ENCODE measurements around the gene ASB18. TPM values are rescaled to one million over a fixed set of nuclear protein-coding genes. Genes with fewer than 3 reads are reported as not detected.

ASB18 gene
- not detected for total RNA-seq

GRCh38 chr2:236264256-236264655 is at the start of gene ASB18:
TSS of gene ASB18 (minus strand) at chr2:236264406. CDS start at chr2:236264345, 61 bp downstream.
- Mint-ChIP-seq H3K9me3 (peaks cover 6% of the 10 kb centered on the region), H3K4me1 (no peaks in the 10 kb centered on the region), H3K36me3 (no peaks in the 10 kb centered on the region), H3K4me3 (no peak within 1 kb of the TSS), H3K27me3 (no peaks in the 10 kb centered on the region), H3K27ac (no peak within 1 kb of the TSS)
- DNase-seq: no peak
- POLR2A ChIA-PET: no interaction called here
- no peak for ATAC-seq (ENCODE audit: low read depth)

GRCh38 chr2:236311286-236311685 is 47.1 kb upstream of the ASB18 start:
- POLR2A ChIA-PET: no interaction called here
- Mint-ChIP-seq H3K27ac (no peak overlapping the region), H3K27me3 (peaks cover 15% of the 10 kb centered on the region), H3K4me1 (no peaks in the 10 kb centered on the region), H3K36me3 (no peaks in the 10 kb centered on the region), H3K9me3 (no peaks in the 10 kb centered on the region), H3K4me3 (no peak overlapping the region)
- no peak for ATAC-seq (ENCODE audit: low read depth)
- no peak for DNase-seq

GRCh38 chr2:236309669-236310029 is 45.4 kb upstream of the ASB18 start:
- Mint-ChIP-seq H3K27me3 (peaks cover 13% of the 10 kb centered on the region), H3K9me3 (no peaks in the 10 kb centered on the region), H3K36me3 (no peaks in the 10 kb centered on the region), H3K27ac (no peak overlapping the region), H3K4me3 (no peak overlapping the region), H3K4me1 (no peaks in the 10 kb centered on the region)
- POLR2A ChIA-PET: no interaction called here
- ATAC-seq (ENCODE audit: low read depth) (no peak), DNase-seq (no peak)

- no peak overlapping the region for H3K27ac Mint-ChIP-seq
- H3K36me3 Mint-ChIP-seq: no peaks in the 10 kb centered on the region
- ATAC-seq (ENCODE audit: low read depth): no peak
- POLR2A ChIA-PET: no interaction called here
- DNase-seq: no peak
- no peaks in the 10 kb centered on the region for H3K4me1 Mint-ChIP-seq
- H3K27me3 Mint-ChIP-seq: peaks cover 11% of the 10 kb centered on the region
- no peaks in the 10 kb centered on the region for H3K9me3 Mint-ChIP-seq
- H3K4me3 Mint-ChIP-seq: no peak overlapping the region
These were observed 44.9 kb upstream of the ASB18 start for GRCh38 chr2:236308855-236309668.

GRCh38 chr2:236307641-236308040 is 43.4 kb upstream of the ASB18 start:
- POLR2A ChIA-PET: no interaction called here
- Mint-ChIP-seq H3K4me3 (no peak overlapping the region), H3K9me3 (no peaks in the 10 kb centered on the region), H3K27ac (no peak overlapping the region), H3K27me3 (peaks cover 5% of the 10 kb centered on the region), H3K36me3 (no peaks in the 10 kb centered on the region), H3K4me1 (no peaks in the 10 kb centered on the region)
- ATAC-seq (ENCODE audit: low read depth) (no peak), DNase-seq (no peak)

GRCh38 chr2:236306825-236307540 is 42.8 kb upstream of the ASB18 start:
- DNase-seq (no peak), ATAC-seq (ENCODE audit: low read depth) (no peak)
- Mint-ChIP-seq H3K4me3 (no peak overlapping the region), H3K36me3 (no peaks in the 10 kb centered on the region), H3K4me1 (no peaks in the 10 kb centered on the region), H3K9me3 (no peaks in the 10 kb centered on the region), H3K27ac (no peak overlapping the region), H3K27me3 (peaks cover 2% of the 10 kb centered on the region)
- POLR2A ChIA-PET: no interaction called here

- H3K27ac Mint-ChIP-seq: no peak overlapping the region
- POLR2A ChIA-PET: no interaction called here
- H3K9me3 Mint-ChIP-seq: no peaks in the 10 kb centered on the region
- no peak for DNase-seq
- no peak for ATAC-seq (ENCODE audit: low read depth)
- no peaks in the 10 kb centered on the region for H3K4me1 Mint-ChIP-seq
- H3K4me3 Mint-ChIP-seq: no peak overlapping the region
- peaks cover 2% of the 10 kb centered on the region for H3K27me3 Mint-ChIP-seq
- no peaks in the 10 kb centered on the region for H3K36me3 Mint-ChIP-seq
These were observed 41.9 kb upstream of the ASB18 start for GRCh38 chr2:236305964-236306605.

GRCh38 chr2:236305531-236305930 is 41.3 kb upstream of the ASB18 start:
- H3K27me3 Mint-ChIP-seq: no peaks in the 10 kb centered on the region
- POLR2A ChIA-PET: no interaction called here
- H3K4me3 Mint-ChIP-seq: no peak overlapping the region
- no peaks in the 10 kb centered on the region for H3K36me3 Mint-ChIP-seq
- H3K27ac Mint-ChIP-seq: no peak overlapping the region
- ATAC-seq (ENCODE audit: low read depth) (no peak), DNase-seq (no peak)
- no peaks in the 10 kb centered on the region for H3K4me1 Mint-ChIP-seq
- H3K9me3 Mint-ChIP-seq: no peaks in the 10 kb centered on the region

- no peaks in the 10 kb centered on the region for H3K9me3 Mint-ChIP-seq
These were observed 39.7 kb upstream of the ASB18 start for GRCh38 chr2:236303935-236304334.

GRCh38 chr2:236302555-236302954 is 38.3 kb upstream of the ASB18 start:
- POLR2A ChIA-PET: no interaction called here
- Mint-ChIP-seq H3K9me3 (no peaks in the 10 kb centered on the region), H3K27ac (no peak overlapping the region), H3K36me3 (no peaks in the 10 kb centered on the region), H3K4me1 (no peaks in the 10 kb centered on the region), H3K4me3 (no peak overlapping the region), H3K27me3 (no peaks in the 10 kb centered on the region)
- ATAC-seq (ENCODE audit: low read depth) (no peak), DNase-seq (no peak)

More at GRCh38 chr2:236303935-236304334, 39.7 kb upstream of the ASB18 start:
- POLR2A ChIA-PET: no interaction called here
- Mint-ChIP-seq H3K4me3 (no peak overlapping the region), H3K36me3 (no peaks in the 10 kb centered on the region), H3K4me1 (no peaks in the 10 kb centered on the region), H3K27me3 (no peaks in the 10 kb centered on the region), H3K27ac (no peak overlapping the region)
- DNase-seq (no peak), ATAC-seq (ENCODE audit: low read depth) (no peak)

- ATAC-seq (ENCODE audit: low read depth) (no peak), DNase-seq (no peak)
- Mint-ChIP-seq H3K27ac (no peak overlapping the region), H3K36me3 (no peaks in the 10 kb centered on the region), H3K4me1 (no peaks in the 10 kb centered on the region), H3K4me3 (no peak overlapping the region), H3K27me3 (no peaks in the 10 kb centered on the region), H3K9me3 (no peaks in the 10 kb centered on the region)
- POLR2A ChIA-PET: no interaction called here
These were observed 34.8 kb upstream of the ASB18 start for GRCh38 chr2:236298924-236299475.

GRCh38 chr2:236295481-236295880 is 31.3 kb upstream of the ASB18 start:
- H3K27ac Mint-ChIP-seq: no peak overlapping the region
- no peaks in the 10 kb centered on the region for H3K36me3 Mint-ChIP-seq
- ATAC-seq (ENCODE audit: low read depth) (no peak), DNase-seq (no peak)
- no peaks in the 10 kb centered on the region for H3K4me1 Mint-ChIP-seq
- no peaks in the 10 kb centered on the region for H3K9me3 Mint-ChIP-seq
- no peaks in the 10 kb centered on the region for H3K27me3 Mint-ChIP-seq
- no peak overlapping the region for H3K4me3 Mint-ChIP-seq
- POLR2A ChIA-PET: no interaction called here

- Mint-ChIP-seq H3K36me3 (no peaks in the 10 kb centered on the region), H3K27me3 (no peaks in the 10 kb centered on the region), H3K4me3 (no peak overlapping the region), H3K4me1 (no peaks in the 10 kb centered on the region), H3K27ac (no peak overlapping the region), H3K9me3 (no peaks in the 10 kb centered on the region)
- ATAC-seq (ENCODE audit: low read depth) (no peak), DNase-seq (no peak)
- POLR2A ChIA-PET: no interaction called here
These were observed 30.4 kb upstream of the ASB18 start for GRCh38 chr2:236294647-236295046.
